Panc1 (cell line): ENCODE results near the gene LUZP2. TPM values are rescaled to one million over a fixed set of nuclear protein-coding genes. Genes with fewer than 3 reads are reported as not detected.

ENCODE experiments used
- ATAC-seq: fragments of 200-7000 bp; cut with Tn5 transposase; 2 replicates; pipeline ENCODE4 v1.9.1; 2020; ENCODE audit warnings: mild to moderate bottlenecking, moderate library complexity
- BruUV-seq: library from RNA; stranded (reverse); fragments of 400-500 nt; replicated peaks from 2 replicates; lab custom pipeline; 2021; lab: Mats Ljungman, UMichigan
- CTCF ChIA-PET: fragments of 300-600 bp; sonication (Branson Sonifier 250); formaldehyde crosslinking; loops from one replicate; lab custom pipeline; 2022; ENCODE audit warnings: antibody characterized with exemption; lab: Charles Lee
- POLR2A ChIA-PET: fragments of 300-600 bp; sonication (Branson Sonifier 250); formaldehyde crosslinking; loops from one replicate; lab custom pipeline; 2022; ENCODE audit warnings: antibody characterized with exemption; lab: Charles Lee
- DNase-seq: peaks from one replicate; pipeline ENCODE4 v3.0.0-alpha.2; 2010; ENCODE audit warnings: low read depth, low spot score
- H3K27ac ChIP-seq: 2 replicates; pipeline ENCODE4 v1.5.1; 2011; ENCODE audit warnings: mild to moderate bottlenecking, low read length, inconsistent platforms
- H3K27me3 ChIP-seq: fragments of 200-500 bp; sonication (Bioruptor generic); 2 replicates; pipeline ENCODE4 v1.6.0; 2014; ENCODE audit warnings: low read length, inconsistent platforms; ENCODE audit not compliant: control insufficient read depth, insufficient read depth
- H3K36me3 ChIP-seq: fragments of 200-500 bp; sonication (Bioruptor generic); 2 replicates; pipeline ENCODE4 v1.5.1; 2014; ENCODE audit warnings: inconsistent platforms, mild to moderate bottlenecking, low read length, moderate library complexity; ENCODE audit not compliant: control insufficient read depth, insufficient read depth
- H3K4me1 ChIP-seq: 2 replicates; pipeline ENCODE4 v1.5.1; 2011; ENCODE audit warnings: inconsistent platforms, mild to moderate bottlenecking, low read length, moderate library complexity; ENCODE audit not compliant: control insufficient read depth, insufficient read depth
- H3K4me3 ChIP-seq, 2 experiments: 2 replicates each; pipeline ENCODE4 v1.5.1; 2011 to 2012; ENCODE audit warnings: low read depth in 2 of 2, low read length in 2 of 2, mild to moderate bottlenecking in 2 of 2, inconsistent platforms in 1 of 2, moderate library complexity in 1 of 2
- H3K9me3 ChIP-seq: fragments of 200-500 bp; sonication (Bioruptor generic); 2 replicates; pipeline ENCODE4 v1.5.1; 2014; ENCODE audit warnings: low read depth, mild to moderate bottlenecking, inconsistent platforms, low read length, moderate library complexity; ENCODE audit not compliant: control insufficient read depth, insufficient read depth
- POLR2AphosphoS5 ChIP-seq: IDR thresholded peaks from 2 replicates; pipeline ENCODE4 v1.6.1; 2012; ENCODE audit warnings: mild to moderate bottlenecking, low read depth, low read length, moderate library complexity
- SIN3A ChIP-seq: IDR thresholded peaks from 2 replicates; pipeline ENCODE4 v1.6.1; 2012; ENCODE audit warnings: low read depth, mild to moderate bottlenecking, low read length, moderate library complexity, borderline replicate concordance; ENCODE audit not compliant: insufficient read depth
- TCF7L2 ChIP-seq: IDR thresholded peaks from 2 replicates; pipeline ENCODE4 v1.6.1; 2011; ENCODE audit warnings: mild to moderate bottlenecking, low read depth, low read length, inconsistent platforms
- in situ Hi-C: cut with HindIII; loops from 2 replicates; pipeline ENCODE4 v1.10.0; 2016; ENCODE audit warnings: low sequenced_read_pairs, low pct_unique_long_range_greater_than_20kb
- intact Hi-C: fragments of 100-400 bp; cut with micrococcal nuclease; formaldehyde crosslinking; loops from one replicate; pipeline ENCODE4 v1.10.0; 2022; ENCODE audit not compliant: unreplicated experiment
- total RNA-seq: library from RNA; stranded (reverse); gene quantifications from one replicate; pipeline ENCODE4 v1.2.1, GENCODE V29; 2021; ENCODE audit not compliant: unreplicated experiment
- TF ChIP-seq, protein P1 (sequence below), 2 experiments: IDR thresholded peaks; 2 replicates each; pipeline ENCODE4 v1.6.1; 2011 to 2012; ENCODE audit warnings: low read depth in 2 of 2, control low read depth in 1 of 2, low read length in 1 of 2, mild to moderate bottlenecking in 1 of 2, moderate library complexity in 1 of 2; ENCODE audit not compliant: insufficient read depth in 1 of 2
- TF ChIP-seq, protein P2 (sequence below): fragments of 450-650 bp; IDR thresholded peaks from 2 replicates; pipeline ENCODE4 v1.5.1; 2017; ENCODE audit warnings: mild to moderate bottlenecking

LUZP2 gene
- total RNA-seq, 1 experiment from 2014 or later = 0.18 TPM

DNA sequence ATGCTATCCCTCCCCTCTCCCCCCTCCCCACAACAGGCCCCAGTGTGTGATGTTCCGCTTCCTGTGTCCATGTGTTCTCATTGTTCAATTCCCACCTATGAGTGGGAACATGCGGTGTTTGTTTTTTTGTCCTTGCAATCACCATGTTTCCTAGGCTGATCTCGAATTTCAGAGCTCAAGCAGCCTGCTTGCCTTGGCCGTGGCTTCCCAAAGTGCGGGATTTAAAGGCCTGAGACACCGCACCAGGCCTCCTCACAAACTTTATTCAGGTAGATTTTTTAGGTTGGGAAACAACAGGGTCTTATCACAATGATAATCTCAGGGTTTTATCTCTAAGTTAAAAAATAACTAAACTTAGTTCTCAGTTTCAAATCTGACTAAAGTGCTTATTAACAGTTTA is 125.4 kb downstream of the LUZP2 start:
- BruUV-seq = no TSS peak
- no peaks in the 10 kb centered on the region for H3K27me3 ChIP-seq

DNA sequence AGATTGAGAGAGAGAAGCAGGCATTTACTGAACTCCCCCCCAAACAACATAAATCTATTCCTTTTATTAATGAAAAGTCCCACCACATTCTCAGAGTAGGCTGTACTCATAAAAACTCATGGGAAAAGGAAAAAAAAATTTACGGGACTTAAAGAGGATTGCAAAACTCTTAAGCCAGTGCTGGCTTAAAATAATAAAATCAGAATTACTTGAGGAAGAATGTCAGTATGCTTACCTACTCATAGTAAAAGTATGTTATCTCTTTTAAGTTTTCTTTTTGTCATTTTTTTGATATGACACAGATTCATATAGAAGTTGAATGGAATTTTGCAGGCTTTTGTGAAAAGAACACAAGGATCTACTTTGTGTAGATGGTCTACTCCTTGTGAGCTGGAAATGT is 126.3 kb downstream of the LUZP2 start:
- H3K4me3 ChIP-seq = no peak overlapping the region
- TF ChIP-seq SIN3A = no peak
- DNase-seq (no peak), ATAC-seq (no peak)
- no TSS peak for BruUV-seq
- CTCF ChIA-PET = no interaction called here
- no peaks in the 10 kb centered on the region for H3K36me3 ChIP-seq
- intact Hi-C loops (no loop called here), in situ Hi-C loops (no loop called here)
- no peaks in the 10 kb centered on the region for H3K9me3 ChIP-seq
- no peak overlapping the region for H3K27ac ChIP-seq
- H3K27me3 ChIP-seq = no peaks in the 10 kb centered on the region
- POLR2A ChIA-PET = no interaction called here
- H3K4me1 ChIP-seq = no peaks in the 10 kb centered on the region

More for the DNA sequence above, 125.4 kb downstream of the LUZP2 start:
- Histone ChIP-seq H3K36me3 (no peaks in the 10 kb centered on the region), H3K27ac (no peak overlapping the region), H3K4me3 (no peak overlapping the region), H3K9me3 (no peaks in the 10 kb centered on the region), H3K4me1 (no peaks in the 10 kb centered on the region)
- POLR2A ChIA-PET = no interaction called here
- ATAC-seq = no peak
- DNase-seq = no peak
- CTCF ChIA-PET = no interaction called here
- in situ Hi-C loops (no loop called here), intact Hi-C loops (no loop called here)
- TF ChIP-seq POLR2AphosphoS5 = no peak
- TF ChIP-seq SIN3A = no peak
- no peak for TF ChIP-seq TCF7L2
- TF ChIP-seq, protein P1, sequence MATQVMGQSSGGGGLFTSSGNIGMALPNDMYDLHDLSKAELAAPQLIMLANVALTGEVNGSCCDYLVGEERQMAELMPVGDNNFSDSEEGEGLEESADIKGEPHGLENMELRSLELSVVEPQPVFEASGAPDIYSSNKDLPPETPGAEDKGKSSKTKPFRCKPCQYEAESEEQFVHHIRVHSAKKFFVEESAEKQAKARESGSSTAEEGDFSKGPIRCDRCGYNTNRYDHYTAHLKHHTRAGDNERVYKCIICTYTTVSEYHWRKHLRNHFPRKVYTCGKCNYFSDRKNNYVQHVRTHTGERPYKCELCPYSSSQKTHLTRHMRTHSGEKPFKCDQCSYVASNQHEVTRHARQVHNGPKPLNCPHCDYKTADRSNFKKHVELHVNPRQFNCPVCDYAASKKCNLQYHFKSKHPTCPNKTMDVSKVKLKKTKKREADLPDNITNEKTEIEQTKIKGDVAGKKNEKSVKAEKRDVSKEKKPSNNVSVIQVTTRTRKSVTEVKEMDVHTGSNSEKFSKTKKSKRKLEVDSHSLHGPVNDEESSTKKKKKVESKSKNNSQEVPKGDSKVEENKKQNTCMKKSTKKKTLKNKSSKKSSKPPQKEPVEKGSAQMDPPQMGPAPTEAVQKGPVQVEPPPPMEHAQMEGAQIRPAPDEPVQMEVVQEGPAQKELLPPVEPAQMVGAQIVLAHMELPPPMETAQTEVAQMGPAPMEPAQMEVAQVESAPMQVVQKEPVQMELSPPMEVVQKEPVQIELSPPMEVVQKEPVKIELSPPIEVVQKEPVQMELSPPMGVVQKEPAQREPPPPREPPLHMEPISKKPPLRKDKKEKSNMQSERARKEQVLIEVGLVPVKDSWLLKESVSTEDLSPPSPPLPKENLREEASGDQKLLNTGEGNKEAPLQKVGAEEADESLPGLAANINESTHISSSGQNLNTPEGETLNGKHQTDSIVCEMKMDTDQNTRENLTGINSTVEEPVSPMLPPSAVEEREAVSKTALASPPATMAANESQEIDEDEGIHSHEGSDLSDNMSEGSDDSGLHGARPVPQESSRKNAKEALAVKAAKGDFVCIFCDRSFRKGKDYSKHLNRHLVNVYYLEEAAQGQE (IDR thresholded peaks at IDR 0.05; ENCODE audit: insufficient read depth in 1 of 2, low read depth in 2 of 2, low read length in 1 of 2) = no peak
- TF ChIP-seq, protein P2, sequence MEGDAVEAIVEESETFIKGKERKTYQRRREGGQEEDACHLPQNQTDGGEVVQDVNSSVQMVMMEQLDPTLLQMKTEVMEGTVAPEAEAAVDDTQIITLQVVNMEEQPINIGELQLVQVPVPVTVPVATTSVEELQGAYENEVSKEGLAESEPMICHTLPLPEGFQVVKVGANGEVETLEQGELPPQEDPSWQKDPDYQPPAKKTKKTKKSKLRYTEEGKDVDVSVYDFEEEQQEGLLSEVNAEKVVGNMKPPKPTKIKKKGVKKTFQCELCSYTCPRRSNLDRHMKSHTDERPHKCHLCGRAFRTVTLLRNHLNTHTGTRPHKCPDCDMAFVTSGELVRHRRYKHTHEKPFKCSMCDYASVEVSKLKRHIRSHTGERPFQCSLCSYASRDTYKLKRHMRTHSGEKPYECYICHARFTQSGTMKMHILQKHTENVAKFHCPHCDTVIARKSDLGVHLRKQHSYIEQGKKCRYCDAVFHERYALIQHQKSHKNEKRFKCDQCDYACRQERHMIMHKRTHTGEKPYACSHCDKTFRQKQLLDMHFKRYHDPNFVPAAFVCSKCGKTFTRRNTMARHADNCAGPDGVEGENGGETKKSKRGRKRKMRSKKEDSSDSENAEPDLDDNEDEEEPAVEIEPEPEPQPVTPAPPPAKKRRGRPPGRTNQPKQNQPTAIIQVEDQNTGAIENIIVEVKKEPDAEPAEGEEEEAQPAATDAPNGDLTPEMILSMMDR = no peak

DNA sequence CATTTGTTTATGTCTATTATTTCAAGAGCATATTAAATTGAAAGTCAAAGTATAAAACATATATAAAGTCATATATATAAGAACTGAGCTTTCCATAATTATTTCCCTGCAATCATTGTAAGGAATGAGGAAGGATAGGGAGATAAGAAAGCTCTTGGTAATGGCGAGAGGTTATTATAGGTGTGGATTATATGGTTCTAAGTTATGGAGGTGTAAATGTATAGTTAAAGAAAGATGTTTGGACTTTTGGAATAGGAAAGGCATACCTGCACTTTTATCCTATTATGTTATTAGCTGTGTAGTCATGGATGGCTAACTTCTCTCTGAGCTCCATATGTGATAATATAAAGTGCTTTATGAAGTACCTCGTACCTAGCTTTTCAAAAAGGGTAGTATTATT is 127.6 kb downstream of the LUZP2 start:
- ChIA-PET CTCF (no interaction called here), POLR2A (no interaction called here)
- intact Hi-C loops (no loop called here), in situ Hi-C loops (no loop called here)
- Histone ChIP-seq H3K27me3 (no peaks in the 10 kb centered on the region), H3K9me3 (no peaks in the 10 kb centered on the region), H3K36me3 (no peaks in the 10 kb centered on the region), H3K4me1 (no peaks in the 10 kb centered on the region), H3K27ac (no peak overlapping the region), H3K4me3 (no peak overlapping the region)
- TF ChIP-seq SIN3A (no peak), TCF7L2 (no peak), POLR2AphosphoS5 (no peak)
- TF ChIP-seq, protein P2 = no peak
- TF ChIP-seq, protein P1 (IDR thresholded peaks at IDR 0.05; ENCODE audit: insufficient read depth in 1 of 2, low read depth in 2 of 2, low read length in 1 of 2) = no peak
- no TSS peak for BruUV-seq
- ATAC-seq = no peak
- DNase-seq = no peak
